IPS-15b (cell line): Measurements from ENCODE around the gene WDR18.
A peak's percentile ranks its signal among the peaks of the same experiment; 100 is the strongest.

Source experiments
- H3K27me3 ChIP-seq: one replicate; pipeline ENCODE4 v1.6.1; 2013; ENCODE audit warnings: low read length; ENCODE audit not compliant: control insufficient read depth, insufficient read depth
- H3K36me3 ChIP-seq: one replicate; pipeline ENCODE4 v1.6.1; 2013; ENCODE audit warnings: low read length; ENCODE audit not compliant: control insufficient read depth, insufficient read depth
- H3K4me1 ChIP-seq: one replicate; pipeline ENCODE4 v1.6.1; 2013; ENCODE audit warnings: mild to moderate bottlenecking, low read length; ENCODE audit not compliant: control insufficient read depth, insufficient read depth
- H3K4me3 ChIP-seq: one replicate; pipeline ENCODE4 v1.5.1; 2013; ENCODE audit warnings: low read depth, low read length
- H3K9ac ChIP-seq: one replicate; pipeline ENCODE4 v1.6.1; 2013; ENCODE audit warnings: low read depth, mild to moderate bottlenecking, low read length
- H3K9me3 ChIP-seq: one replicate; pipeline ENCODE4 v1.6.1; 2013; ENCODE audit warnings: mild to moderate bottlenecking, low read length; ENCODE audit not compliant: control insufficient read depth, insufficient read depth

WDR18 gene

DNA sequence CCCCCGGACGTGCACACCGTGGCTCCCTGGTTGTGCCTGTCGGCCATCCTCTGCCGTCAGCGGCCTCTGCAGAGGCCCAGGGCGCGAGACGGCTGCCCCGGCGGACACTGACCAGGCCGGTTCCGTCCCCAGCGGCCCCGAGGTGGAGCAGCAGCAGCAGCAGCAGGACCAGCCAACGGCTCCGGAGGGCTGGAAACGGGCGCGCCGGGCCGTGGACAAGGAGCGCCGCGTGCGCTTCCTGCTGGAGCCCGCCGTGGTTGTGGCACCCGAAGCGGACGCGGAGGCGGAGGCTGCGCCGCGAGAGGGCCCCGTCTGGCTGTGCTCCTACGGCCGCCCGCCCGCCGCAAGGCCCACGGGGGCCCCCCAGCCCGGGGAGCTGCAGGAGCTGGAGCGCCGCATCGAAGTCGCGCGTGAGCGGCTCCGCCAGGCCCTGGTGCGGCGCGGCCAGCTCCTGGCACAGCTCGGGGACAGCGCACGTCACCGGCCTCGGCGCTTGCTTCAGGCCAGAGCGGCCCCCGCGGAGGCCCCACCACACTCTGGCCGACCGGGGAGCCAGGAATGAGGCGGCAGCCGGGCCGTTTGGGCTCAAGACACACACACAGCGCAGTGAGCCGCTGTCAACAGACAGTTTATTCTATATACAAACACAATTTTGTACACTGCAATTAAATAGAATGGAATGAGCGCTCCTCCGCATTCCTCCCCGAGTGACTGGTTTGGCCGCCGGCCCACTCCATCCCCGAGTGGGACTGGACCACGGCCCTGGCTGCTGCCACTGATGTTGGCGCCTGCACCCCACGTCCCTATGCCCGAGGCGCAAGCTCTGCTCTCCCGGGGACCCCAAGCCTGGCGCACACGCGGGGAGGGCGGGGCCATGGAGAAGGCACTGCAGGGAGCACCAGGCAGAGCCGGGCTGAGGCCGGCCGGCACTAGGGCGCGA is 25.2 kb downstream of the WDR18 start:
- Histone ChIP-seq H3K4me3 (no peak overlapping the region), H3K4me1 (no peaks in the 10 kb centered on the region), H3K36me3 (peaks cover 41% of the 10 kb centered on the region), H3K9me3 (no peaks in the 10 kb centered on the region), H3K27me3 (no peaks in the 10 kb centered on the region), H3K9ac (no peak overlapping the region)

DNA sequence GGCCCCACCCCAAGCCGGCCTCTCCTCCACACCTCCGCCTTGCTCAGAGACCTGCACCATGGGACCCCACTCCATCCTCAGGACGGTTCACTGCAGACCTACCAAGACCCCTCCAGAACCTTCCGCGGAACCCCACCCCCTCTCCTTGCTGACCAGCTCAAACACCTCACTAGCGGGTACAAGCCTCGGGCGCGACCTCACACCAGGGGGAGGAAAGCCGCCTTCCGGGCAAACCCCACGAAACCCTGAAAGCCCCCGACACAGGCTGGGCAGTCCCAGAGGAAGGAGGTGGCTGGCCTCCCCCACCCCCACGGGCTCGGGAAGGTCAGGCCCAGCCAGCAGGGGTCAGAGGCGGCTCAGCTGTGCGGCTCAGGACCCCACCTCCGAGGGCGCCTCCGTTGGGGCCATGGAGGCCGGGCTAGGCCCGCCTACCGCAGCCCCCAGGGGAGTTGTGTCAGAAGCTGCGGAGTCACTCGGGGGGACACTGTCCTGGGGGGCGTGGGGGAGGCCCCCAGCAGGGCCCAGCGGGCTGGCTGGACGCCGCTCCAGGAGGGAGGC is 25.9 kb downstream of the WDR18 start:
- H3K4me3 ChIP-seq = no peak overlapping the region
- H3K9ac ChIP-seq = no peak overlapping the region
- no peaks in the 10 kb centered on the region for H3K4me1 ChIP-seq

DNA sequence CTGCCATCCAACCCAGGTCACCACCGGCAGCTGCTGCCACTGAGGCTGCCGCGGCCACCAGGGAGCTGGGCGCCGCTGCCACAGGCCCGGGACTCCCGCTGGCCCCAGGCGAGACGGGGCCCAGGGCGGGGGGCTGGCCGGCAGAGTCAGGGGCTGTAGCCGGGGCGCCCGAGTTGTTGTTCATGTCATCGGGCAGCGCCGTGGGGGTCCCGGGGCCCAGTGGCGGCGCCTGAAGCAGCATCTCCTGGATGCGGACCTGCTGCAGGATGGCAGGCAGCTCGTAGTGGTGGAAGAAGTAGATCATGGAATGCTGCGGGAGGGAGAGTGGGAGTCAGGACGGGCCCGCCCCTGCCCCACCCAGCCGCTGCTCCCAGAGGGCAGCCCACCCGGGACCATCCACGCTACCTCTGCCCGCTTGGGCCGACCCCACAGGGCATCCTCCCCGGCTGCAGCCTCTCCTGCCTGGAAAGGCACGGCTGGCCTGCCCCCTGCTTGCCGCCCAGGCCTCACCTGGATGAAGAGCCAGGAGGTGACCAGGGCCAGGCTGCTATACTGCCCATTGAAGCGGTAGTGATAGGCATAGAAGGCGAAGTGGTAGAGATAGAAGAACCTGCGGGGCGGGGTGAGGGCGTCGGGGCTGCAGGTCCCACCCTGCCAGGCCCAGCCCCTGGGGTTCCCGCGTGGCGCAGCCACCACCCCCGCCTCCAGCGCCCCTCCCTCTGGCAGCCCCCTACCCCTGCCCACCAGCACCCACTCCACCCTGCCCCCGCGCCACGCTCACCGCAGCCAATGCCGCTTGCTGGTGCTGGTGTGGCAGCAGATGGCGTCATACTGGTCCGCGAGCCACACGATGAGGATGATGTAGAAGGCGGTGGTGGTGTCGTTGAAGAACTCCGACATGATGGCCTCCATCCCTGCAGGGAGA is 26.7 kb downstream of the WDR18 start:
- peaks cover 43% of the 10 kb centered on the region for H3K36me3 ChIP-seq
- H3K9ac ChIP-seq = no peak overlapping the region
- H3K9me3 ChIP-seq = no peaks in the 10 kb centered on the region
- H3K4me1 ChIP-seq = no peaks in the 10 kb centered on the region
- no peaks in the 10 kb centered on the region for H3K27me3 ChIP-seq
- no peak overlapping the region for H3K4me3 ChIP-seq

More for the DNA sequence above, 25.9 kb downstream of the WDR18 start:
- Histone ChIP-seq H3K27me3 (no peaks in the 10 kb centered on the region), H3K36me3 (peaks cover 42% of the 10 kb centered on the region), H3K9me3 (no peaks in the 10 kb centered on the region)

DNA sequence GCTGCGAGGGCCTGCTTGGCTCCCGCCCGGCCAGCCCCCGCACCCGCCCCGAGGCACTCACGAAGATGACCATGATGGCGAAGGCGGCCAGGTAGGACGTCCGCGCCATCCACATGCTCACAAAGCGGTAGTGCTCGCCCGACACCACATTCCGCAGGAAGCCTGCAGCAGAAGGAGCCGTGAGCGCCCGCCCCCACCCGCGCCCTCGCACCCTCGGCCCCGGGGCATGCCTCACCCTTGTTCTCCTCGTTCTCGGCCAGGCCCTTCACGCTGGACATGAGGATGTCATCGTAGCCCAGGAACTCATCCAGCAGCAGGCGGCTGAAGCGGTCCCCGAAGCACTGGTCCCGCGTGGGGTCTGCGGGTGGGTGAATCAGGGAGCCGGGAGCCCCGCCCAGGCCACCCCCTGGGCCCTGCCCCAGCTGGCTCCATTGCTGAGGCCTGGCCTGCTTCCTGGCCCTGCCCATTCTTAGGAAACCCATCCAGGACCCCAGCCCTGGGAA is 27.7 kb downstream of the WDR18 start:
- no peaks in the 10 kb centered on the region for H3K27me3 ChIP-seq
- no peaks in the 10 kb centered on the region for H3K9me3 ChIP-seq
- peaks cover 38% of the 10 kb centered on the region for H3K36me3 ChIP-seq
- no peak overlapping the region for H3K9ac ChIP-seq
- H3K4me1 ChIP-seq = peaks cover 4% of the 10 kb centered on the region
- no peak overlapping the region for H3K4me3 ChIP-seq

DNA sequence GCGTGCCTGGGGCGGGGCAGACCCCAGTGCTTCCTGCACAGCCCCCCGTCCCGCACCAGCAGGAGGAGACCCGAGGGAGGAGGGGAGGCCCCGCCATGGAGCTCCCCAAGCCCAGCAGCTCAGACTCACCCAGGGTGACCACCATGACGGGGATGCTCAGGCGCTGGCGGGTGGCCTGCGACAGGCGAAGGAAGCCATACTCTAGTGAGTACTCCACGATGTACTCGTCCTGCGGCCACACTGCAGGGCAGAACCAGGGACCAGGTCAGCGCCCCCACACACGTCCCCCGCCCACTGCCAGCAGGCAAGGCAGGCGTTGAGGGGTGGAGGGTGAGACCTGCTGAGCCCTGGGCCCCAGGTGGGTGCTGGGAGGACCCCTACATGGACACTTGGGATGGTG is 28.2 kb downstream of the WDR18 start:
- peaks cover 38% of the 10 kb centered on the region for H3K36me3 ChIP-seq
- H3K4me1 ChIP-seq = peaks cover 5% of the 10 kb centered on the region
- H3K9me3 ChIP-seq = no peaks in the 10 kb centered on the region
- no peak overlapping the region for H3K4me3 ChIP-seq
- H3K9ac ChIP-seq = no peak overlapping the region
- H3K27me3 ChIP-seq = no peaks in the 10 kb centered on the region

DNA sequence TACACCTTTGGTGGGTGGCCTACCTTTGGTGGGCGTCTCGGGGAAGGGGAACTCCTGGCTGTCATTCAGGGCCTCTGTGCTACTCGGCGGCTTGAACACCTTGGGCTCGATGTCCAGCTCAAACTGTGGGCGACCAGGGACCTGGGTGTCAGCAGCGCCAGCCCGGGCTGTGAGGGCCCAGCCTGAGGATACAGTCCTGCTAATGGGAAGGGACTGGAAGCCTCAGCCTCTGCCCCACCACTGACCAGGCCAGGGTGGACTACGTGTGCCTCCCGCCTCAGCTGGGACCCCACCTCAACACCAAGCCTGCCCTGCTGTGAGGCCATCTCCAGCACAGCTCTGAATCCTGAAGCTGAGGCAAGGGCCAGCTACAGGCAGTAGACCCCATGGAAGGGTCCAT is 29.1 kb downstream of the WDR18 start:
- Histone ChIP-seq H3K27me3 (no peaks in the 10 kb centered on the region), H3K36me3 (peaks cover 43% of the 10 kb centered on the region), H3K9ac (no peak overlapping the region), H3K9me3 (no peaks in the 10 kb centered on the region), H3K4me1 (peaks cover 5% of the 10 kb centered on the region), H3K4me3 (no peak overlapping the region)

DNA sequence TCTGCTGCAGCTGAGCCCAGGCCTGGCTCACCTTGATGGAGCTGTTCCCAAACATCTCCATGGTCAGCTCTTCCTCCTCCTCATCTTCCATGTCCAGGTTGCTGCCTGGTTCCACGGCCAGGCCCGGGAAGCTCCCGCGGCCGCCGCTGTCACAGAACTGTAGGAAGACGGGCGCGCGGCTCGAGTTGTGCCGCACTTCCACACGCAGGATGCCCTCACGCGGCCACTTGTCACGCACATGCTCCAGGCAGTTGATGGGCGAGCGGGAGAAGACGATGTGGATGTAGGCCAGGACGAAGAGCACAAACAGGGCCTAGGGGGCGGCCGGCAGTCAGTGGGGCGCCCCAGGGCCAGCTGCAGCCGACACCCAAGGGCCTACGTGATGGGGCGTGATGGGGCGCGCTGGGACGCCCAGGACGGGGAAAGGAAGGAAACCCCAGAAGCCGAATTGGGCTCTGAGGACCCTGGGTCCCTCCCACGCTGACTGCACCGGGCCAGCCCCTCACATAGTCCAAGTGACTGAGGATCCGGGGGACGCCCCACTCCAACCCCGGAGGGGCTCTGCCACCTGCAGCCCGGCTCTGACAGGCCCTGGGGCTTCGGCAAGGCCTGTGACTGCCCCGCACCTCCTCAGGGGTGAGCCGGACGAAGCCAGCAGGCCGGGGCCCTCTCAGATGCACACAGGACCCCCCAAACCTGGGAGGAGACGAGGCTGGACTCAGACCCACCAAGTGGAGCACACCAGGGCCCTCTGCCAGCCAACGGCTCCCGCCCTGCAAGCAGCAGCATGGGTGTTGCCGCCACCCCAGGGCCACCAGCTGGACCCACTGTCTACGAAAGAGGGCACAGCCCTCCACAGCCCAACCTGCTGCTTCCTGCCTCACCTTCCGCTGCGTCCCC is 30.3 kb downstream of the WDR18 start:
- H3K9me3 ChIP-seq = no peaks in the 10 kb centered on the region

DNA sequence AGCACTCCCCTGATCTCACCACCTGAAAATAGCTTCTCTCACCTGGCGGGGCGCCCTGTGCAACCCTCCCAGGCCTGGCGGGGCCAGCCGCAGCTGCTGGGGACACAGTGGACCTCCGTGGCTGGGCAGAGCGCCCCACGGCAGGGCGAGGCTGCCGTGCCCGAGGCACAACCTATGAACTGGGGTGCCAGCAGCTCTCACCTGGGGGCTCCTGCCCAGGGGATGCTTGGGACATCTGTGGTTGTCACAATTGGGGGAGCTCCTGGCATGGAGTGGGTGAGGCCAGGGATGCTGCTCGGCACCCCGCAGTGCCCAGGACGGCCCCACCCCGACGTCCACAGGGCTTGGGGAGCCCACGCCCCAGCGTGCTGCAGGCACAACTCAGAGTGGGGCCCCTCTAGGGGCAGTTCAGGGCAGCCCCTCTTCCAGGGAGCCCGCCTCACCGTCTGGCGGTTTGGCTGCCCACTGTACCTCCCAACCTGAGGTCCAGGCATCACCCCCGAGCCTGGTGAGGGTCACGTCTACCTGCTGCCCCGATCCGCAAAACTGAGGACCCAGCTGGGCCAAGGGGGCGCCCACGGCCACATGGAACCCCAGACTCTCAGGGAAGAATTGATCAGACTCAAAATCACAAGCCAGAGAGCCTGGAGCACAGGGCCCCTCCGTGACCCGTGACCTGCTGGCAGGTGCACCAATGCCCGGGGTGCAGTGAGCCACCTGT is 31.1 kb downstream of the WDR18 start:
- H3K27me3 ChIP-seq = no peaks in the 10 kb centered on the region
- peak overlapping the region; percentile 13 for H3K4me3 ChIP-seq
- peaks cover 5% of the 10 kb centered on the region for H3K4me1 ChIP-seq
- H3K36me3 ChIP-seq = peaks cover 38% of the 10 kb centered on the region
- no peaks in the 10 kb centered on the region for H3K9me3 ChIP-seq
- peak overlapping the region; percentile 70 for H3K9ac ChIP-seq

More for the DNA sequence above, 30.3 kb downstream of the WDR18 start:
- Histone ChIP-seq H3K27me3 (no peaks in the 10 kb centered on the region), H3K9ac (no peak overlapping the region), H3K4me3 (no peak overlapping the region), H3K36me3 (peaks cover 45% of the 10 kb centered on the region), H3K4me1 (peaks cover 5% of the 10 kb centered on the region)

DNA sequence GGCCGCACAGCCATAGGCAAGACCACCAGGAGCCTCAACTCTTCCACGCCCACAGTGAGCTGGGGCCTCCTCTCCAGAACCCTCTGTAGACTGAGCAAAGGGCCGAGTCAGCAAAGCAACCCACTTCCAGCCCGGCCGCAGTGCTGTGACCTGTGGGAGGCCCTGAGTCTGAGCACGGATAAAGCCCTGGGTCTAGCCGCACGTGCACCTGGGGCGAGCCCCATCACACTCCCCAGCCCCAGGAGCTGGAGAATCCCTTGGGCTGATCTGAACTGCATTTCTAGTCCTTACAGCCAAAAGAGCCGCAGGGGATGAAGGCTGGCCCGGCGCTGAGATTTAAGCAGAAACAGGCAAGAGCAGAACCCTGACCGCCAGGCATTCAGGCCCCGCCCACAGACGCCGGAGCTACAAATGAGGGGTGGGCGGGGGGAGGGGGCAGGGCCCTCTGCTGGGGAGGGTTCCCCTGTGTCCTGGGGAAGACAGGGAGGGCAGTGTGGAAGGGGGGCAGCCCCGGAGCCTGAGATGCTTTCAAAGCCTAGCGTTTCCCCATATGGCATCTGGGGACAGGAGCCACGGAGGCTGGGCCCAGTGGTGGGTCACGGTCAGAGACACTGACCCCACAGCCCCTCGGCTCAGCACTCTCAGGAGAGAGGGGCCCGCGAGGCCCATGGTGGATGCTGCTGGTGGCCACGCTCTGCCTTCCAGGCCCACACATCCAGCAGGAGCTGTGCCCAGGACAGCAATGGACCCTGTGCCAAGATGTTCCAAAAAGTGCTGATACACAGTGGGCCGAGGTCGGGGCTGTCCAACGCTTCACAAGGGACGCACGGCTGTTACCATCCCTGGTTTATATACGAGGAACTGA is 31.9 kb downstream of the WDR18 start:
- Histone ChIP-seq H3K9ac (peak overlapping the region; percentile 76), H3K4me3 (peak overlapping the region; percentile 13), H3K36me3 (peaks cover 35% of the 10 kb centered on the region), H3K27me3 (no peaks in the 10 kb centered on the region), H3K4me1 (peaks cover 5% of the 10 kb centered on the region), H3K9me3 (no peaks in the 10 kb centered on the region)
